HG02798 (cell line): ENCODE measurements around the gene HTR2B.
"Not testable (repeated sequence)": the region's sequence is repeated elsewhere in the genome, so short reads cannot be mapped to it uniquely, and the experiment has no call there.

Experiments used
- ATAC-seq: cut with Tn5 transposase; IDR thresholded peaks from one replicate; pipeline ENCODE4 v1.9.1; 2021; ENCODE audit warnings: mild to moderate bottlenecking; ENCODE audit not compliant: unreplicated experiment, poor library complexity

Gene HTR2B

DNA sequence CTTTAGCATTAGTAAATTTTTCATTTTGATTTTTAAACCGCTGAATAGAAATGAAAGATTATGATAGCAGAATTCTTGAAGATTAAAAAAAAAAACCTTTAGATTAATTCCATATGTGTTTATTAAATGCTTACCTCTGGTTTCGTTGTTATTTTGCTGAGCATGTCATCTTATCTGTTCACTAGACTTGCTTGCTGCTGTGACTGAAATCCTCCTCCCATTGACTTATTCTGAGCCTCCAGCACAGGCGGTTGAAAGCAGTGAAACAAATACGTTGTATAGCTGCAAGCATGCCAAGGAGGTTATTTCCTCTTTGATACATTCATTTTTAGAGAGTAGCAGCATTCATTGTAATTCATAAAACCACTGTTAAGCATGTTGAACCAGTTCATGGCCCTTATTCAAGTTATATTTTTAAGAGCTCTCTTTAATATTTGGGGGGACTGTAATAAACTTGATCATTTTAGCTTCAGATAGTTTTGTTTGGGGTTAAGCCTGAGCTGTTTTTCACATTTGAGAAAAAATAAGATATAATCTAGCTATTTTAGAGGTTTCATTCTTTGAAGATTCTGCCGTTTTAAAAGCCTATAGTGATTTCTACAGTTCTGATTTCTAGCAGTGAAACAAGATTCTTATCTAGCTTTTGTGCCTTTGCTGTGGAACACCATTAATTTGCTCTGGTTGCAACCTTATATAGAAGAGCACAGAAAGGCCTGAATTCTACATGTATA is at the start of gene HTR2B:
Gene HTR2B (minus strand): TSS at position 205 of the 731 bp plus-strand sequence. CDS start 1,278 bp downstream, outside the sequence.
- no peak for ATAC-seq

DNA sequence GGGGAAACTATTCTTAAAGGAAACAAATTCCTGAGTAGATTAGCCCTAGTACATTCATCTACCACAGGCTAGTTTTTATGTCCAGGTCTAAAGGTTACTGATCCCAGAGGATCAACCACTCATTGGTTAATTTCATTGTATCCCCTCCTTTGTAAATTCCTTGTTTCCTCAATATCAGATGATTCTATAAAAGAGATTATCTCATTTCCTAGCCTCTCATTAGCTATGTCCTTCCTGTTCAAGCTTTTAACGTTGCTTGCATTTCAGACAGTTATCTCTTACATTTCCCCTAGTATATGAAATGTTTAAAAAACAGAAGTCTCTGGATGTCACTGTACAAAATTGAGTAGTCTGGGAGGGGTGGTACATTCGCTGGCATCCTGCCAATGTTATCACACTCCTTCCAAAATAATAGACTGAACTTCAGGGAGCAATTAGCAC is 49.4 kb upstream of the HTR2B start:
- no peak for ATAC-seq

DNA sequence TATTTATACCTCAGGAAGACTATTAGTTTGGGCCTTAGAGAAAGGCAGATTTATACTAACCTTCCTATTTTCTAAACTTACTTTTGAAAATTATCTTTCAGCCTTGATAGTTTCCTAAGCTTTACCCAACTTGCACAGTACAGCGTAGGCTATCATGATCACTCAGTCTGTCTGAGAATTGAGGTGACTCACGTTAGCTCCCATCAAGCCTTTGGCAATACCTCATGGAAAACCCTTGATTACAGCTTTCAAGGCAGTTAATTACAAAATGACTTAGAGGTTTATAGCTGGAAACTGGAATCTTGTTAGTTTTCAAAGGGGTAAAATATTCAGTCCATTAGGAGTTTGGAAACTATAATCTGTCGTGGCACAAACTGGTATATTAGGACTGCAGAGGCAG is 47.2 kb upstream of the HTR2B start:
- no peak for ATAC-seq

- ATAC-seq, result no peak
Measured at GRCh38 chr2:231170055-231170454, 45.2 kb upstream of the HTR2B start.

DNA sequence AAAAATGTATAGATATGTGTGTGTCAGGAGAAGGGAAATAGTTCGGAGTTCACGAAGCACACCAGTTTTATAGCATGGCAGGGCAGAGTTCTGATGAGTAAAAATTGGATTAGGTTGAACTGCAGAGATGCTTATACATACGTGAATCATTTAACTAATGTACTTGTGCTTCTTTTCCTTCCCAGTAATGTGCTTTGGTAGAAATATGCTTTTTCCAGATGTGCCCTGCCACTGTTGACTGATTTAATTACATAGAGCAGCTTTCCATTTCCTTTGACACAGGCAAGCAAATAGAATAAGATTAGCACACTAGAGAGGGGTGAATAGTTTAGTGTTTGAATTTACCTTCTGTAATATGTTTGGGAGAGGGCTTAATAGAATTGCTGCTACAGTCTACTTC is 44.6 kb upstream of the HTR2B start:
- ATAC-seq, result no peak

DNA sequence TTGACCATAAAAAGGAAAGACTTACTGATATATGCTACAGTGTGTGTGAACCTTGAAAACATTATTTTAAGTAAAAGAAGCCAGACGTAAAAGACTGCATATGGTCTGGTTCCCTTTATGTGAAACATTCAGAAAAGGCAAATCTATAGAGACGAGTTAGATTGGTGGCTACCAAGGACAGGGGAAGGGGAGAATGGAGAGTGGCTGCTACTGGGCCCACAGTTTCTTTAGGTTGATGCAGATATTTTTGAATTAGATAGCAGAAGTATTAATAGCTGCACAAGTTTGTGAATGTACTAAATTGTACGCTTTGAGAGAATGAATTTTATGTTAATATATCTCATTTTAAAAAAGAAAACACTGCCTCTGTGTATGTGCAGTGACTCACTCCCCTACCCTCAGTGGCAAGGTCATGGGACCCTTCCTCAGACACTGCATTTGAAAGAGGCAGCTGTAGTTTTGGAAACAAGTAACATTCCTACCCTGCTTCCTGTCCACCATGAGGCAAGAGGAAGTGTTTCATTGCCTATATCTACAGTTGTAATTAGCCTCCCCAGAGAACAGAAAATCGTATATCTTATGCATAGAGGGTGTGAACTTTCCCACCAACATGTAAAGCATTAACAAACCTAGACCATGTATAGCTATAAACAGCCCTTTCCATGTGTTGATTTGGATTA is 43.8 kb upstream of the HTR2B start:
- ATAC-seq, result no peak

DNA sequence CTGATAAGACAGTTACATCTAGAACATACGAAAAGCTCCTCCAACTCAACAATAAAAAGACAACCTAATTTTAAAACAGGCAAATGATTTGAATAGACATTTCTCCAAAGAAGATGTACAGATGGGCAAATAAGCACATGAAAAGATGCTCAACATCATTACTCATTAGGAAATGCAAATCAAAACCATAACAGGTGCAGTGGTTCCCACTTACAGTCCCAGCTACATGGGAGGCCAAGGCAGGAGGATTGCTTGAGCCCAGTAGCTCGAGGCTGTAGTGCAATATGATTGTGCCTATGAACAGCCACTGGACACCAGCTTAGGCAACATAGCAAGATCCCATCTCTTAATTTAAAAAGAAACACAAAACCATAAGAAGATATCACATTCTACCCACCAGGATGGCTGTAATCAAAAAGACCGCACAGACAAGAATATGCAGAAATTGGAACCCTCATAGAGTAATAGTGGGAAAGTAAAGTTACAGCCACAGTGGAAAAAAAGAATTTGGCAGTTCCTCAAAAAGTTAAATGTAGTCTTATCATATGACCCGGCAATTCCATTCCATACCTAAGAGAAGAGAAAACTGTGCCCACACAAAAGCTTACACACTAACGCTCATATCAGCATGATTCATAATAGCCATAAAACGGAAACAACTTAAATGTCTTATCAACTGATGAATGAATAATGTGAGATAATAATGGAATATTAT is 43.1 kb upstream of the HTR2B start:
- no peak for ATAC-seq

DNA sequence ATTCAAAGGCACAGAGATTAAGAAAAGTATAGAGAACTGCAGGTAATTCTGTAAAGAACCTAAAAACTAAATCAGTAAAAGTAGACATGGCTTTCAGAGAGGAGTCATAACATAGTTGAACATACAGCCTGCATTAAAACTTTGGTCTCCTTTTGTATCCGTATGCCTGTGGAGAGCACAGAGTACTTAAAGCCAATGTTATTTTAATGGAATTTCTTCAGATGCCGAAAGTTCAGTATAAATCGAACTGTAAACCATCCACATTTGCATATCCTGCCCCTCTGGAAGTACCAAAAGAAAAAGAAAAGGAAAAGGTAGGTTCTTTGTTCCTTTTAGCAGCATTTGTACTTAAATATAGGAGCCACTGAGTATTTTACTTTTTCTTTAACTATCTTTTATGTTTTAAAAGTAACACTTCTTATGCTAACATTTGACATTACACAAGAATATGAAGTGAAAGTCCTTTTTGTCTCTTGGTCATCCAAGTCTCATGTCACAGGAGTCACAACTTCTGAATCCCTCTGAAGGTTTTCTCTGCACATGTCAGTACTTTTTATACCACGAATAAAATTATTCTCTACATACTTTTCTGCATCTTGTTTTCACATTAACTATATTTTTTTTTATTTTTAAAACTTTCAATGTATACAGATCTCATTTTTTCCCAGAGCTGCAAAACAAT is 38.7 kb upstream of the HTR2B start:
- no peak for ATAC-seq

DNA sequence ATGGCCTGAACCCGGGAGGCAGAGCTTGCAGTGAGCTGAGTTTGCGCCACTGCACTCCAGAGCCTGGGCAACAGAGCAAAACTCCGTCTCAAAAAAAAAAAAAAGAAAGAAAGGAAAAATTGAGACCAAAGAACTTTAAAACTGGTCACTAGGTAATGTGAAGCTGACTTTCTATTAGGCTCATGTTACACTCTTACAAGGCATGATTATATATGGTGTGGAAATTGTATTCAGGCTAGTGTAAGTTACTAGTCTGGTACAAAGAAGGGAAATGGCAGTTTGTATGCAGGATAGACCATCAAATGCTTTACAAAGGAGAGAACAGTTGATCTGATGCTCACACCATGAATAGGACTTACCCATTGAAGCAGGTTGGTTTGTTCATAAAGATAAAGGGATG is 38.2 kb upstream of the HTR2B start:
- ATAC-seq, result no peak

DNA sequence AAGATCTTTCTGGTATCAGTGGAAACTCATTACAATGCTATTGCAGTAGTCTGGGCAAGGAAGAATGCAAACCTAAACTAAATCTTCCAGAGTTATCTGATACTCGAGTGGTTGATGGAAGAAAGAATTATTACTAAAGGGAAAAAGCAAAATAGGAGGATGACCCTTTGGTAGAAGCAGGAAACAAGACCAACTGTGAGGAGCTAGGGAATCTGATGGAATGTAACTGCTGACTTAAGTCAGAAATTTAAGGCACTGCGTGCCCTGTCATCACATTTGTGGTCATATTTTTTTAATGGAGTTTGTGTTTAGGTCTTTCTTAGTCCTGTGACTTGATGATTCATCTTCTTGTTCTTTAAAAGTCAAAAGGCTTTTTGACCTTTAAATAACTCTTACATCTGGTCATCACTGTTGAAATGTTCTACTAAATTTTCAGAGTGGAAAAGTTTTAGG is 37.1 kb upstream of the HTR2B start:
- no peak for ATAC-seq

- ATAC-seq, result no peak
Measured at GRCh38 chr2:231161252-231161839, 36.5 kb upstream of the HTR2B start.

GRCh38 chr2:231160701-231161100 is 35.9 kb upstream of the HTR2B start:
- ATAC-seq, result no peak

DNA sequence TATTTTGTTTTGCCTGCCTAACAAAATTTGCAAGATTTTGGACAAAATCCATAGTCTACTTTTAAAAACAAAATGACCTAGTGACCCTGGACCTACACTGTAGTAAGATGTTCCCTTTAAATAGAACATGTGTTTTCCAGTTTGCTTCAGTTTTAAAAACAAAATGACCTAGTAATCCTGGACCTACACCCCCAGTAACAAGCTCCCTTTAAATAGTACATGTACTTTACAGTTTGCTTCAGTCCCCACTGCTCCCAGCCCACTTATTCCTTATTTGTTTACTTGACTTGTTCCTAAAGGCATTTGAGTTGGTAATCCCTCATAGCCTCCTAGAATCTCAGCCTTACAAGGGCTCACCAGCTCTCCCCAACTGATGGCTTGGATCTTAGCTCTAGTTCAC is 34.5 kb upstream of the HTR2B start:
- ATAC-seq, result no peak

- ATAC-seq, result no peak
Measured at GRCh38 chr2:231152800-231153557, 28.1 kb upstream of the HTR2B start.

DNA sequence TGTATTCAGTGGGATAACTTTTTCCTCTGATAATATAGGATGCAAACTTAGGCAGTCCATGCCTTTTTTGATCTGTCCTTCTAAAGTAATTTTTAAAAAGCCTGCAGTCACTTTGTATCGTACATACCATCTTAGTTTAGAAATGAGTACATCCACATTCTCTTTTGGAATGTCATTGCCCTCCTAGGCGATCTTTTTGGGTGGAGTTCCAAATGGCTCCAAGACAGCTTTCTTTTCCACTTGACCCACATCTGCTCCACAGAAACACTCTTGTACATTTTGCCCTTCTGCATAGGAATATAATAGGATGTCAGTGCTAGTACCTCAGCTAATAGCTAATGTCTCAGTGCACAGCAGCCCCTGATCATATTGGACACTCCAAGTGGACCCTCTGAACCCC is 21.8 kb upstream of the HTR2B start:
- ATAC-seq, result no peak

DNA sequence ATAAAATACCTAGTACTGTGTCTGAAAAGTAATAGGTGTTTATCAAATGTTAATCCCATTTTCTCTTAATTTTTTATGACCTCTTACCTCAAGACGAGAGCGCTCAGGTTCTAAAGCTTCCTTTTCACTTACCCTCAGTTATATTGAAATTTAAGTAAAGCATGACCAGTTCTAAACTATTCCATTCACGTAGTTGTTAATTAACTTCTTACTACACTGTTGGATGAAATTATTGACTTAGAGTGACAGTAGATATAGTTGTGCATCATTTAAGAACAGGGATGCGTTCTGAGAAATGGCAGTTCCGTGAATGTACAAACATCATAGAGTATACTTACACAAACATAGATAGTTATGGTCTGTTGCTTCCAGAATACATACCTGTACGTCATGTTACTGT is 20.1 kb upstream of the HTR2B start:
- no peak for ATAC-seq

GRCh38 chr2:231140808-231141207 is 16.0 kb upstream of the HTR2B start:
- not testable (repeated sequence) for ATAC-seq

DNA sequence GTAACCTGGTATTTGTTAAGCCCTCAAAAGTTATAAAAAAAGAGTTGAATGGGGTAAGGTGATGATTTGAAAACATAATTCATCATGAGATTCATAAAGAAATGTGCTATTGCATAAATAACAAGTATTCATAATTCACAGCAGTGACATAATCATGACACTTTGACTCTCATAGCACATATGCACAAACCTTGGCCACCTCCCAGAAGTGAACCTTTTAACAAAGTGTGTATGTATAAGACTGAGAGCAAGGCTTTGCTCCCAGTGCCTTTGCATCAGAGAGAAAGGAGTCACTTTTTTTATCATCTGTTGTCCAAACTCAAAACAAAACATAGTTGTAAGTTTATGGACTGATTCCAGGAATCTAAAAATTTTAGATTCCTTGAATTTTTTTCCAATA is 15.0 kb upstream of the HTR2B start:
- no peak for ATAC-seq

DNA sequence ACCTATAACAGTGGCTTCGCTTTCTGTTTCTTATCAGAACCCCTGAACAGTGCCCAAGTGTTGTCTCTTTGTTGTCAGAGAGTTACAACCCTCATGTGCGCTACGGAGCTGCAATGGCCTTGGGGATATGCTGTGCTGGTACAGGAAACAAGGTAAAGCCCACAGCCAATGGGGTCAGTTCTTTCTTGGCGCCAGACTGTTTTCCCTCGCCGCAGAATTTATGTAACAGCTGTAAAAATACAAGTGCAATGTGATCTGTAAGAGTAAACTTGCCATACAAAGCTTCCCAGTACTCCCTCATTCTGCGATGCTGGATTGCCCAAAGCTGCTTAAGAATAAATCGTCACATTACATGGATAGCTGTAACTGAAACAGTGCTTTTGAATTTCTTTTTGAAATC is 13.9 kb upstream of the HTR2B start:
- ATAC-seq, result no peak
